HG03097 (cell line): ENCODE measurements around the gene SLC38A7.
A peak's percentile ranks its signal among the peaks of the same experiment; 100 is the strongest.
"Not testable (repeated sequence)": the region's sequence is repeated elsewhere in the genome, so short reads cannot be mapped to it uniquely, and the experiment has no call there.

Experiments
- ATAC-seq: cut with Tn5 transposase; IDR thresholded peaks from one replicate; pipeline ENCODE4 v1.9.1; 2021; ENCODE audit not compliant: unreplicated experiment, low FRiP score

Gene SLC38A7

DNA sequence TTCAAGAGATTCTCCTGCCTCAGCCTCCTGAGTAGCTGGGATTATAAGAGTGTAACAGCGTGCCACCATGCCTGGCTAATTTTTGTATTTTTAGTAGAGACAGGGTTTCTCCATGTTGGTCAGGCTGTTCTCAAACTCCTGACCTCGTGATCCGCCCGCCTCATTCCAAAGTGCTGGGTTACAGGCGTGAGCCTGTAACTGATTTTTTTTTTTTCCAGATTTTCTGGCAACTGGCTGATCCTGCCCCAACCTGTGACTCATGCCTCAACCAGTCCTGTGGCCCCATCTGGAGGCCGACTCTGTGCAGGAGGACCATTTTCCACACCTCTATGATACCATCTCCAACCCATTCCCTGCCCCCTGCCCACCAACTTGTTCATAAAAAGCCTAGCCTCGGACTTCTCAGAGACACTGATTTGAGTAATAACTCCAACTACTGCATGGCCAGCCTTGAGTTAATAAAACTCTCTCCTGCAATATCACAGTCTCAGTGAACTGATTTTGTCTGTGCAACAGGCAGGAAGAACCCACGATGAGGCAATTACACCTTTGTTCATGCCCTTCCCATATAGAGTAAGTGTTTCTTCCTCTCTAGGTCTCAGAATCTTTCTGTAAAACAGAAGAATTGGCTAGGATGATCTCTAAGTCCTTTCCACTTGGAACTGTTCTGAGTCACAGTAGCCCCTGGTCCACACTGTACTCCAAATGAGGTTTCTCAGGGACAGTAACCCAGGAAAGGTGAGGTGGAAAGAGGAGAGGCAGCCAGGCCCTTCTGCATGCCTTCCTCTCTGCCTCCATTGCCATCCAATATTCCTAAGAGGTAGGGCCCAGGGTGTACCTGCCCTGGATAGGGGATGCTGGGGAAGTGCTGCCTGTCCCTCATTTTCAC, 46.2 kb downstream of the SLC38A7 start:
- ATAC-seq: no peak

DNA sequence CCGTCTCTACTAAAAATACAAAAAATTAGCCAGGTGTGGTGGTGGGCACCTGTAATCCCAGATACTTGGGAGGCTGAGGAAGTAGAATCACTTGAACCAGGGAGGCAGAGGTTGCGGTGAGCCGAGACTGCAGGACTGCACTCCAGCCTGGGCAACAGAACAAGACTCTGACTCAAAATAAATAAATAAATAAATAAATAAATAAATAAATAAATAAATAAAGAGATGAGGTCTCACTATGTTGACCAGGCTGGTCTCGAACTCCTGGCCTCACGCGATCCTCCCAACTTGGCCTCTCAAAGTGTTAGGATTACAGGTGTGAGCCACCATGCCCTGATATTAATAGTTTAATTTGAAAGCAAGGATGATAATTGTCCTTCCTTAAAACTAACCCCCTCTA, 47.5 kb downstream of the SLC38A7 start:
- not testable (repeated sequence) for ATAC-seq

DNA sequence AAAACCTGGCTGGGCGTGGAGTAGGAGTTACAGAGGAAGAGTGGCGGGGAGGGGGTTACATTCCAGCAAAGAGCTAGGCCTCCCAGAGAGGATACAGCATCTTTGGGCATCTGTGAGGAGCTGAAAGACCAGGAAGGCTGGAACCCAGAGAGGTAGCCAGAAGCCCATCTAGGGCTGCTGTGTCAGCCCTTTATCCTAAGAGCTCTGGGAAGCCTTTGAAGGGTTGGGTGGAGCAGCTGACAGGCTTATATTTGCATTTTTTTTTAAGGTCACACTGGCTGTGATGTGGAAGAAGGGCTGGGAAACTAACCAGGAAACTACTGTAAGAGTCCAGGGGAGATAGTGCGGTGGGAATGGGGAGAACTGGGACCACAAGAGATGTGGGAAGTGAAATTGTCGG, 48.1 kb downstream of the SLC38A7 start:
- no peak for ATAC-seq

DNA sequence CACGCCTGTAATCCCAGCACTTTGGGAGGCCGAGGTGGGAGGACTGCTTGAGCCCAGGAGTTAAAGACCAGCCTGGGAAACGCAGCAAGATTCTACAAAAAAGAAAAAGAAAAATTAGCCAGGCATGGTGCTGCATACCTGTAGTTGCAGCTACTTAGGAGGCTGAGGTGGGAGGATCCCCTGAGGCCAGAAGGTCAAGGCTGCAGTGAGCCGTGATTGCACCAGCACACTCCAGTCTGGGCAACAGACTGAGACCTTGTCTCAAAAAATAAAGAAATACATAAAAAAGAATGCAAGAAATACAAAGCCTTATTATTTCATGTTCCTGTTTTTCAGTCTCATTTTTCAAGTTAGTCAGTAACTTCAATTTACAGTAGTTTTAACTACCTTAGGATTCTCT, 49.1 kb downstream of the SLC38A7 start:
- no peak for ATAC-seq

DNA sequence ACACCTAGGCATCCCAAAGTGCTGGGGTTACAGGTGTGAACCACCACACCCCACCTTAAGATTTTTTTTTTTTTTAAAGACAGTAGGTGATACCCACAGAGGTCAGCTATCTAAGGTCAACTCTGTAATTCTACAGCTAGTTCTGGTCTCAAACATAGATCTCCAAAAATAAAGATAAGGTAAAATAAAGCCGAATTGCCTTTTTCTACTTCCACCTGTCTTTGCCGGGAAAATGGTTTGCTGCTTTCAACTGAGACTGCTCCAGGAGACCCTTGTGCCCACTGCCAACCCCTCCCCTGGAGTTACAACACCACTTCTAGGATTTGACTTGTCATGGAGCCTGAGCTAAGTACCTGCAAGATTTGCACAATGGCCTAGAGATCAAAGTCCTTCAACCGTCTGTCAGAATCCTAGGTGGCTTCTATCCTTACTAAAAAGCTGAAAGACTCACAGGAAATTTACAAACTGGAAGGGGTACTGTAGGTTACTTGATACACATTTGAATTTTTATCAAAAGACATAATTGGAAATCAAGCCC, 50.2 kb downstream of the SLC38A7 start:
- ATAC-seq: no peak

DNA sequence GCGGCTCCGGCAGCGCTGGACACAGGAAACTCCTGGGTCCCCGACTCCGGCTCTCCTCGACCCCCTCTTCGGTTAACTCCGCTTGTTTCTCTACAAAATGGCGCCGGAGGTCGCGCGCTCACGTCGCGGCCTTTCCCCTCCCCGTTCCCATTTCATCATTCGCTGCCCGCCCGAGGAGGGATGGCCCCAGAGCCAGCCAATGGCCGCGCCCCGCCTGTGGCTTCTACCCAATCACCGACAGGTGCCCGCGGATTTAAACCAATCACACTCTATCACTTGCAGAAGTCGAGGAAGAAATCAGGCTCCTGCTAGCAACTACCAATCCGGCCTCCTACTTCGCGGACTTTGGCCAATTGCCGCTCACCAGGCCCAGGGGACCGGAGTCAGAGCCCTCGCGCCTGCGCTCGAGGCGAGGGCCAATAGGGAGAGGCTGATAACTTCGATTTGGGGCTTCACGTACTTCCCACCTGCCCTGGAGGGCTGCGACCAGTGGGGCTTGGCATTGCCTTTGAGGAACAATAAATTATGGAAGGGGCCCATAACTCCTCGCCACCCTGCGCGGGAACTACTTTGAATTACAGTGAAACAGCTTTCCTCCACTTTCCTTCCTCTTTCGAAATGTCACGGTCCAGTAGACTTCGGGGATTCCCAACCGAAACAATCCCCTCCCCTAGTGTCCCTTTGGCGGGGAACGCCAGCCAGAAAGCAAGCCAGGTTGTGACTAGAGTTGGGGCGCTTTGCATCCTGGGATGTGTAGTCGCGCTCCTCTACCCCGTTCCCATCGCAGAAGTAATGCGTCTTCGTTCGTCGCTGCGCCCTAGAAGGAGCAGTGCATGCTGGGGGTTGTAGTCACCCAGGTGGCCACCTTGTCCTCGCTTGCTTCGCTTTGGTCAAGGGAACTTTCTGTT, 54.6 kb downstream of the SLC38A7 start, which contains the start of gene CNOT1:
CNOT1 (minus strand) TSS at position 94 of the 908 bp plus-strand sequence. CDS start 30,489 bp downstream, outside the sequence.
- ATAC-seq: peak; percentile 87

DNA sequence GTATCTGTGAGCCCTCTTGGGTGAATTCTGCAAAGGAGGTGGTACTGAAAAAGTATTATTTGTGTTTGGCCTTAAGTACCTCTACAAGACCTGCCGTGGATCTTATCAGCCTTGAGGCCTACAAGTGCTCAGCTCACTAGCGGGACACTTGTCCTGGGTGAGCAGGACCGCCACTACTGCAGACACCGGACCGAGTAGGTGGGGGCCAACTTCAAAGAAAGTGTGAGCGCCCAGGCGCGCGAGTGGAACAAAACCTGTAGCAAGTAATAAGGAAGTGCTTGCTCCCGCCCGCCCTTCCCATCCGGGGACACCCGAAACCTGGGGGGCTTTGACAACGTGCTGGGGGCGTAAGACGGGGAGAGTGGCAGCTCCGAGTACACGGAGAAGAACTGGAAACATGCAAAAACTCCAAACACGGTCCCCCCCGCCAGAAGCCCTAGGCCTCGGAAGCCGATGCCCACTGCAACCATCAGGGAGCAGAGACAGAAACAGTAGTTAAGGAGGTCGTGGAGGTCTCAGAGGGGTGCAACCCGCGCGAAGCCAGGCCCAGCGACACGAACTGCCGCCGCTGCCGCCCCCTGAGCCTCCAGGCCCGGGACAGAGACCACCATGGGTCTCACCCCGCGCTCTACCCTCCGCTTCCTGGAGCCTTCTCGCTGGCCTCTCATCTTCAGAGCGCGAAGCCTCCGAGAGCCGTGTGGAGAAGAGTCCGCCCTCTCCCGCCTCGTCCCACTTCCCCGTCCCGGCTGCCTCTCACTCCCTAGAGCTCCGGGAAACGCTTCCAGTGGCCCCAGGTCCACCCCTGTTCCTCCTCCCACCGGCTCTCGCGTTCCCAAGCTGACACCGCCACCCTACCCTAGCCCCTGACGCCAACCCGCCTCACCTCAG, 55.5 kb downstream of the SLC38A7 start:
- ATAC-seq: no peak

DNA sequence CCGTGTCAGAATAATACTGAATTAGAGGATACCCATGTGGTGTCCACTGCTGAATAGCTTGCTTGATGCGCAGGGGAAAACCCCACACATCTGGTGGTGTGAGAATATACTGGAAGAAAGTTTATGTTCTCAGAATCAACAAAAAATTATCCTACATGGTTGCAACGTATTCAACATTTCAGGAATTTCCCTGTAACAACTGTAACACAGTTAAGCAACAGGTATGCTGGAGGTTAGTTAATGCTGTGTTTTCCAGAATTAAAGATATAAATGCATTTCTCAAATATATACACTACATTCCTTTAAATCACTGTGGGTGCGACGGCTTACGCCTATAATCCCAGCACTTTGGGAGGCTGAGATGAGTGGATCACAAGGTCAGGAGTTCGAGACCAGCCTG, 60.4 kb downstream of the SLC38A7 start:
- no peak for ATAC-seq

DNA sequence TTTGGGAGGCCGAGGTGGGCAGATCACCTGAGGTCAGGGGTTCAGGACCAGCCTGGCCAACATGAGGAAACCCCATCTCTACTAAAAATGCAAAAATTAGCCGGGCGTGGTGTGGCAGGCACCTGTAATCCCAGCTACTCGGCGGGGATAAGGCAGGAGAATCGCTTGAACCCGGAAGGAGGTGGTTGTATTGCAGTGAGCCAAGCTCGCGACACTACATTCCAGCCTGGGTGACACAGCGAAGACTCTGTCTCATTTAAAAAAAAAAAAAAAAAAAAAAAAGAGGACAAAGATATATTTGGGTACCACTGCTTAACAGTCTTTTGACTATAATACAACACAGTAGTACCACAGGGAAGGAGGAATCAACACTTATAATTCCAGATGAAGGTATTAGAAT, 64.2 kb downstream of the SLC38A7 start:
- no peak for ATAC-seq

DNA sequence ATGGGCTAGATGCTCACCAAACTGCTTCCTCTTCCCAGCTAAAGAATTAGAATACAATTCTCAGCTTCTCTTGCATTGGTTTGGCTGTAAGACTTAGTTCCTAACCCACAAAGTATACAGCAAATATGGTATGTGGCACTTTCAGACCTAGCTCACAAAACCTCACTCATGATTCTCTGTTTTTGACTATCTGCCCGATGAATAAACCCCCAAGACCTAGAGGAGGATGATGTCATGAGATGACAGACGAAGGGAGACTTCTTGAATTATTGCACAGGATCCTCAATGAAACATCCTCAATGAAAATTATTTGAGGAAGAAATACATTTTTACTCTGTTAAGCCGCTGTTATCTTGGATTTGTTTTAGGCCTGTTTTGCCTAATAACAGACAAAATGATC, 69.3 kb downstream of the SLC38A7 start:
- no peak for ATAC-seq
